ENCODE measurements around the gene BAG3.
"Not testable (repeated sequence)": the region's sequence is repeated elsewhere in the genome, so short reads cannot be mapped to it uniquely, and the experiment has no call there.

Gene BAG3

GRCh38 chr10:119650692-119651513 is at the start of gene BAG3:
TSS of gene BAG3 (plus strand) at chr10:119651380. CDS start at chr10:119651676, 296 bp downstream.
- peak; percentile 93 for DNase-seq (ENCODE audit: low read depth)

- peak; percentile 23 for DNase-seq (ENCODE audit: low read depth)
These were observed 48.7 kb upstream of the BAG3 start for GRCh38 chr10:119602241-119603095.

- DNase-seq (ENCODE audit: low read depth) = no peak
These were observed 46.7 kb upstream of the BAG3 start for GRCh38 chr10:119604468-119604867.

GRCh38 chr10:119608316-119609155 is 42.6 kb upstream of the BAG3 start:
- DNase-seq (ENCODE audit: low read depth) = peak; percentile 23

GRCh38 chr10:119609516-119609915 is 41.7 kb upstream of the BAG3 start:
- DNase-seq (ENCODE audit: low read depth) = no peak

GRCh38 chr10:119611433-119611832 is 39.7 kb upstream of the BAG3 start:
- no peak for DNase-seq (ENCODE audit: low read depth)

GRCh38 chr10:119613741-119614140 is 37.4 kb upstream of the BAG3 start:
- no peak for DNase-seq (ENCODE audit: low read depth)

- no peak for DNase-seq (ENCODE audit: low read depth)
These were observed 36.5 kb upstream of the BAG3 start for GRCh38 chr10:119614686-119615085.

GRCh38 chr10:119616882-119617570 is 34.2 kb upstream of the BAG3 start:
- DNase-seq (ENCODE audit: low read depth) = no peak

- DNase-seq (ENCODE audit: low read depth) = no peak
These were observed 32.0 kb upstream of the BAG3 start for GRCh38 chr10:119619215-119619614.

- DNase-seq (ENCODE audit: low read depth) = not testable (repeated sequence)
These were observed 31.4 kb upstream of the BAG3 start for GRCh38 chr10:119619811-119620210.

GRCh38 chr10:119620241-119621077 is 30.7 kb upstream of the BAG3 start:
- peak; percentile 31 for DNase-seq (ENCODE audit: low read depth)

GRCh38 chr10:119621078-119621384 is 30.1 kb upstream of the BAG3 start:
- no peak for DNase-seq (ENCODE audit: low read depth)

GRCh38 chr10:119625570-119626280 is 25.5 kb upstream of the BAG3 start:
- DNase-seq (ENCODE audit: low read depth) = no peak

- no peak for DNase-seq (ENCODE audit: low read depth)
These were observed 20.9 kb upstream of the BAG3 start for GRCh38 chr10:119630300-119630699.

GRCh38 chr10:119633538-119634218 is 17.5 kb upstream of the BAG3 start:
- DNase-seq (ENCODE audit: low read depth) = no peak

- DNase-seq (ENCODE audit: low read depth) = peak; percentile 47
These were observed 17.0 kb upstream of the BAG3 start for GRCh38 chr10:119634219-119634544.

GRCh38 chr10:119637631-119638030 is 13.5 kb upstream of the BAG3 start:
- DNase-seq (ENCODE audit: low read depth) = no peak

- no peak for DNase-seq (ENCODE audit: low read depth)
These were observed 12.2 kb upstream of the BAG3 start for GRCh38 chr10:119638982-119639381.

- DNase-seq (ENCODE audit: low read depth) = no peak
These were observed 10.8 kb upstream of the BAG3 start for GRCh38 chr10:119640384-119640783.

All from amniotic epithelial cell (primary cell).